DMS153 treated with DMSO at 0.1 percent for 48 hours (cell line): ENCODE measurements around the gene GDNF.
"Not testable (repeated sequence)": the region's sequence is repeated elsewhere in the genome, so short reads cannot be mapped to it uniquely, and the experiment has no call there.

Experiments used
- DNase-seq: peaks from one replicate; lab custom pipeline; 2025; ENCODE audit not compliant: unreplicated experiment; lab: John Stamatoyannopoulos, UW

GDNF gene, protein sequence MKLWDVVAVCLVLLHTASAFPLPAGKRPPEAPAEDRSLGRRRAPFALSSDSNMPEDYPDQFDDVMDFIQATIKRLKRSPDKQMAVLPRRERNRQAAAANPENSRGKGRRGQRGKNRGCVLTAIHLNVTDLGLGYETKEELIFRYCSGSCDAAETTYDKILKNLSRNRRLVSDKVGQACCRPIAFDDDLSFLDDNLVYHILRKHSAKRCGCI

GRCh38 chr5:37839407-37840052 lies at the start of gene GDNF:
TSS of gene GDNF (minus strand) at chr5:37840041. CDS start at chr5:37834796, 5,245 bp downstream.
- DNase-seq: peak; percentile 50

- no peak for DNase-seq
These were observed 48.6 kb upstream of the GDNF start for GRCh38 chr5:37888476-37888875.

- DNase-seq: no peak
These were observed 46.5 kb upstream of the GDNF start for GRCh38 chr5:37886242-37886905.

- DNase-seq: no peak
These were observed 42.8 kb upstream of the GDNF start for GRCh38 chr5:37882636-37883035.

GRCh38 chr5:37881359-37881758 lies 41.5 kb upstream of the GDNF start:
- no peak for DNase-seq

DNA sequence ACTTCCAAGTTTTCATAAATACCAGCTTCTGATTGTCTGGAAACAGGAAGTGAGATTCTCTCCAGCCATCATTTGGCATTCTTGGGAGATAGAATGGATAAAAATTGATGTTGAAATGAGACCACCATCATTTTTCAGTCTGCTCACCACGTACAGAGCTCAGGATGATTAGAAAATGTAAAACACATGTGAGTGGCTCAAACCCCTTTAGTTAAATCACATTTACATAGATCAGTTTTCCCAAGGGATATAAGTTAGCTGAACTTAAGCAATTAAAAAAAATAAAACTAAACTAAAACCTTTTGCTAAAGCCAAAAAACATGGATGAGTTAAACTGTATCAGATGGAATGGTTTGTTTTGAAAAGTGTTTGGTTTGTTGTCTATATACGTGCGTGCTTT lies 37.1 kb upstream of the GDNF start:
- DNase-seq: no peak

DNA sequence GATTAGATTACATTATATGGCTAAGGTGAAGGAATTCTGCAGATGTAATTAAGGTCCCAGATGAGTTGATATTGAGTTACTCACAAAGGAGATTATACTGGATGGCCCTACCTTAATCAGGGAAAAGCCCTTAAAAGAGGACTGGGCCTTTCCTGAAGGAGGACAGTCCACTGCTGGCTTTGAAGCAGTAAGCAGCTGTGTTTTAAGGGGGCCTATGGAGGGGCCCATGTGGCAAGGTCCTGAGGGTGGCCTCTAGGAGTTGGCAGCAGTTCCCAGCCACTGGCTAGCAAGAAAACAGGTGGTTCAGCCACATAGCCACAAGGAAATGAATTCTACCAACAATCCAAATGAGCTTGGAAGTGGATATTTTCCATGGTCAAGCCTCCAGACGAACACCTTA lies 36.4 kb upstream of the GDNF start:
- DNase-seq: no peak

GRCh38 chr5:37875051-37875787 lies 35.4 kb upstream of the GDNF start:
- no peak for DNase-seq

GRCh38 chr5:37873988-37874387 lies 34.1 kb upstream of the GDNF start:
- no peak for DNase-seq

DNA sequence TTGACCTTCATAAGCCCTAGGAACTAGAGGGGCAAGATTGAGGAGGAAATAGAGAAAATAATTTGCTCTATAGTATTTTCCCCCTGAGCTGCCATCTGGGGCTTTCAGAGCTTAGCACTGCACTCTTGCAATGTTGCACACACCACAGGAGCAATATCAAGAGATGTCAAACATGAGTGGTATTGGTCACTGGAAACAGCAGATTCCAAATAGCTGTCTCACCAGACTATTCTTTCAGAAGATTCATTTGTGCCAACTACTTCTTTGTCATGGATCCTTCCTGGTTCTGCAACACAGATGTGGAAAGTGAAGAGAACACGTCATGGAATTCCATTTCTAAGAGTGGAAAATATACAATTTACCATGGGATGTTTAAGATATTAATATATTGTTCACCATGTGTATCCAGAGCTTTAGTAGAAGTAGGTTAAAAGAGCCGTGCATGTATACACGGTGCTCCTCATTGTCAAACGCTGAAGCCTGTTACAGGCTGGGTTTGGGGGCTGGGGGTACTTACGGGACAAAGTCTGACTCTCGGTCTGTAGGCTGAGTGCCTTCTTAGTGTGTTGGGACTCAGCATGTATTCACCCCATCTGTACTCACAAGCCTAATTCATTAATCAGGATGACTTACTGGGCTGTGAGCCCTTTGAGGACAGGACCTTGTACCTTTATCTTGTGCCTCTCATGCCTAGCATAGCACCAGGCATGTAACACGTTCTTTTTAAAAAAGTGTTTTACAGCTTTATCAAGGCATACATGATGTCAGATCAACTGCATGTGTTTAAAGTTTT lies 31.4 kb upstream of the GDNF start:
- no peak for DNase-seq

DNA sequence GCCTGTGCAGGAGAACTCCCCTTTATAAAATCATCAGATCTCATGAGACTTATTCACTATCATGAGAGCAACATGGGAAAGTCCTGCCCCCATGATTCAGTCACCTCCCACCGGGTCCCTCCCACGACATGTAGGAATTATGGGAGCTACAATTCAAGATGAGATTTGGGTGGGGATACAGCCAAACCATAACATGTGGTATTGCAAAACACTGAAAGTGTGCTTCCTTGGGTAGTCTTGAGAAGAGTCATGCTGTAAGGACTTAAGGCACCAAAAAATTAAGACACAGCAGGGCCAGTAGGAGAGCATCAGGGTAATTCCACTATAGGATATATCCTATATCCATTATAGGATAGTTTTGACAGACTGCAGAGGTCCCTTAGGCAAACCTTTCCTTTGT lies 29.4 kb upstream of the GDNF start:
- DNase-seq: no peak

DNA sequence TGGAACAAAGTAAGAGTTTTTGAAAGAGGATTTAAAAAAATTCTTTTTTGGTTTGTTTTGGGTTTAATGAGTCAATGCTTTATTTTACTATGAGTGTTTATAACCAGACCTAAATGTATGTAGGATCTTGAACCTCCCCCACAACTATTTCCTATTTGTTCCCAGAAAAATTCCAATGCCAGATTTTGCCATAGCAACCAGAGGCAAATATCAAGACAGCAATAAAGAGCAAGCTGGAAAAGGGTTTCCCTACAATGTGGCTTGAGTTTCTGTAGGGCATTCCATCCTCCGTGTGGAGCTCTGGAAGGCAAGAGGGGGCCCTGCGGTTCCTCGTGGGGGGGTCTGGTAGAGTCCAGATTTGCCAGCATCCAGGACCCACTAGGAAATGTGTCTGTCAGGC lies 27.8 kb upstream of the GDNF start:
- no peak for DNase-seq

- not testable (repeated sequence) for DNase-seq
These were observed 23.1 kb upstream of the GDNF start for GRCh38 chr5:37862907-37863306.

DNA sequence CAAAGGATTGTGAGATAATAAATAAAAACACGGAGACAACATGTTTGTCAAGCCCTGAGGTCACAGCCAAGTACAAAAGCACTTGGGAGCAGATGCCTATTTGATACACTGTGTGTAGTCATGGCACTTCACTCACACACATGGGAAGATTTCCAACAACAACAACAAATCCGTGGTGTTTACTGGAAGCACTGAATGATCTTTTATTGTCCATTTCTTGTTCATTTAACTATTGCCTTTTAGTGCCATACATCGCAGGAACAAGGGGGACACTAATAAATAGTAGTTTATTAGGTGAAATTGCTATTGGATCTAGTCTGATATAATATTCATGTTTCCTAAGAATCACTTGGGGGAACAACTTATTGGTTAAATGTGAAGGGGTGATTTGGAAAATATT lies 20.4 kb upstream of the GDNF start:
- no peak for DNase-seq

DNA sequence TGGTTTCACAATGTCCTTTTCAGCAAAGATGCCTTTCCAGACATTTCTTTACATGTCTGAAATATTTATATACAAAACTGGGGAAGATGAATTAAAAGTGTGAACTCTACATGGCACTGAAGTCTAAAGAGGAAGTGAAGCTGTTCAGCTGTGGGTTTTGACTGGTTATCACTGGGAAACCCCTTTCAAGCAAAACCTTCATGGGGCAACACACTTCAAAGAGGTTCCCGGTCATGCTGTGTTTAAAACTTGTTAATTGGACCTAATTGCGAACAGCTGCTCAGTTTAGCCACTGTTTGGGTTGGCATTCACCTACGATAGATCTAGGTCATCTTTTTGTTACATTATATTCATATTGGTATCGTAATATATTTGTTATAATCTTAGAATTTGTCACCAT lies 20.0 kb upstream of the GDNF start:
- no peak for DNase-seq

DNA sequence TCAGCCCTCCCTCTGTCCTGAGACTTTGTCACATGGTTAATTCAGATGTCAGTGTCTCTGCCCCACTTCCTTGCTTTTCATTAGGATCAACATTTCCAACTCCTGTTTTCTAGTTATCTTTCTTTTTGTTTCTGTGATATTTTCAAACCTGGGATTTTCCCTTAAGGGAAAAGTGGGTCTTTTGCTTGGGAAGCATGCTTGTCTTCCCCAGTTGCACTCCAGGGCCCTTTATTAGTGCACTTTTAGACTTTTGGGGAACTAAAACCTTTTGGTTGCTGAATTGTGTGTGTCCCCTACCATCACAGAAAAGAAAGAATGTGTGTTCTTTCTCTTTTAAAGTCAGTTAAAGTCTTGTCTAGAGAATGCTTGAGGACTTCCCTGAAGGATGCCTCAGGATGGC lies 18.4 kb upstream of the GDNF start:
- no peak for DNase-seq

DNA sequence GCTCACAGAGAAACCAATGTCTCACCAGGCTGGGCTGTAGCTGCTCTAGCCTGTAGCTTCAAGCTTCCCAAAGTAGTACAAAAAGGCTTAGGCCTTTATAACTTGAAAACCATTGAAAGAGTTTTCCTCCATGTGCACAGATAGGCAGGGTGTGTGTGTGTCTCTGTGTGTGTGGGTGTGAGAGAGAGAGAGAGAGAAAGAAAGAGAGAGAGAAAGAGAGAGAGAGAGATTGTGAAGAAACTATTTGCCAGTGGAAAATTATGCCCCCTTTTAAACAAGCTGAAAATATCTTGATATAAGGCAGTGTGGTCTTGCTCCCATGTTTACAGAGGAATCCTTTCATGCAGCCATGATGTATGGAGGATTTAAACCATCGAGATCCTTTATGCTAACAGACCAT lies 17.9 kb upstream of the GDNF start:
- DNase-seq: no peak

DNA sequence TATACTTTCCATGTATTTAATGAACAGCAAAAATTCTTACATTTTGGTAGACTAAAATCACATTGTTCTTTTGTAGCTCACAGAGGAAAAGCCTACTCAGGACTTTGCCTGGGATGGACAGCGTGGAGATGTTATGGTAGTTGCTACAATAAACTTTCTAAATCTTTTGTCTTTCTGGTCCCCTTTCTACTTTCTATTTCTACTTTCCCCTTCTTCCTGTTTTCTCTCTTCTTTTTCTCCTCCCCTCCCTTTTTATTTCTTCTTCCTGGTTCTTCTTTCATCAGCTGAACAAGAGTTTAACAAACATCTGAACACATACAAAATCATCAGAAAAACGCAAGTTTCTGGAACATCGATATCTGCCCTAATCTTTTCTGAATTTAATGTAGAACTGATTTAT lies 15.6 kb upstream of the GDNF start:
- DNase-seq: no peak

GRCh38 chr5:37851305-37851704 lies 11.5 kb upstream of the GDNF start:
- DNase-seq: no peak

DNA sequence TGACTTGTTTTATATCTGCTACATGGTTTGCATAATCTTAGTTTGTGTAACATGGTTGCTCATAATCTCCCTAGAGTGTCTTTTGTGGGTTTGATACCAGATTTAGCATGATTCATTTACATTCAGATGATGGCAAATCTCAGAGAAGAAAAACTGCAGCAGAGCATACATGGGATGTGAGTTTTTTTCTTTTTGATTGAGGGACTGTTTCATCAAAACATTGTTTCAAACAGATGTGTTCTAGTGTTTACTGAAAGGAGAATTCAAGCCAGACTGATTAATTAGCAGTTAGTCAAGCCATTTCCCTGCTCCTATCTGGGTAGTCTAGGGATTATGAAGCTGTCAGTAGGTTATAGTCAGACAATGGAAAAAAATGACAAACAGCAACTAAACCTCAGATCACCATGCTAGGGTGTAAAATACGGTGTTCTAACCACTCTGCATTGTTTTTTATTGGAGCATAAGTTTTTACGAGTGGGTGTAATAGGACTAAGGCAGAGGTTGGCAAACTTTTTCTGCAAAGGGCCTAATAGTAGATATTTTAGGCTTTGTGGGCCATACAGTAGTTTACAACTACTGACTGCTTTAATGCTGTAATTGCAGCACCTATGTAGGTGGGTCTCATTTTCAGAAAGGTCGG lies 10.5 kb upstream of the GDNF start:
- DNase-seq: no peak

DNA sequence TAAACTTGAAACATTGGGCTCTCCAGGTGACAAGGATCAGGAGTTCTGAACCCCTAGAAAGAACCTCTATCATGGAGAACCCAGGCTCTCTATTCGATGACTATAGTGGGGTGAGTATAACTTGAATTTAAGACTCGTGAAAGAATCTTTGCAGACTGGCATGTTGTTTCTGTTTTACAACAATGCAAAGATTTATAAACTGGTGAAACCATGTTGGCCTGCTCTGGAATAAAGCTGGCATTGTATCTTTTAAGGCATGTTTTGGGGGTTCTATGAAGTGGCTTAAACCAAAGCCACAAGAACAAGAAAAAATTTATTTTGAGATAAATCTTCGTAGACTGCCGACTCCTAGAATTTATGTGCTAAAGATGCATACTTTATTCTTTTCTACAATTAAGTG lies 9.8 kb upstream of the GDNF start:
- DNase-seq: no peak
